ENCODE results near the gene NUTM2G.
"Not testable (repeated sequence)": the region's sequence is repeated elsewhere in the genome, so short reads cannot be mapped to it uniquely, and the experiment has no call there.

DNA sequence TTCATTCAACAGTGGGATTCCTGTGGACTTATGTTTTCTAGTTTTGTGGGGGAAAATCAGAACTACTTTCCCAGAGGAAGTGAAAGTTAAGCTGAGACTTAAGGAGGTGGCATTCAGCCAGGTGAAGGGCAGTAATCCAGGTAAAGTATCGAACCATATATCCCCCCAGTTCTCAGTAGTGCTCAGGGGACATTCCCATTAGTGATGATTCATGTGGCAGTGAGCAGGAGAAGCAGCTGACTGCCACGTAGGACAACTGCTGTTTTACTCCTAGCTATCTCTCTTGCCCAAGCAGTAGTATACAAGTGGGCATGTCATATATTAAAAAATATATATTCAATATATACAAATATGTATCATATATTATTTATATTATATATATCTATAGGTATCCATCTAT lies 13.1 kb upstream of the NUTM2G start:
- not testable (repeated sequence) for TF ChIP-seq POLR2A, CTCF (IDR thresholded peaks at IDR 0.05)

All from vagina (tissue), 2 donors.